ENCODE results near the gene HAX1.

DNA sequence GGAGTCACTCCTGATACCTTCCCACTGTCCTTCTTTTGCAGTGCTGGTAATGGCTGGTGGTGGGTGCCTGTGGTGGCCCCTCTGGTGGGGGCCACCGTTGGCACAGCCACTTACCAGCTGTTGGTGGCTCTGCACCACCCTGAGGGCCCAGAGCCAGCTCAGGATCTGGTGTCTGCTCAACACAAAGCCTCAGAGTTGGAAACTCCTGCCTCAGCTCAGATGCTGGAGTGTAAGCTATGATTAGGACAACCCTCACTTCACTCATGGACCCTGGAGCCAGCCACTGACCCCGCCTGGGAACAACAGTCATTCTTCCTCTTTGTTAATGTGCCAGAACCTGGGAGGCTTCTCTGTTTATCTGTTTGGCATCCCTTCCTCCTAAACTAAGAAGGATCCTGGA, 51.8 kb downstream of the HAX1 start:
- TF ChIP-seq RXRA (IDR thresholded peaks at IDR 0.05; ENCODE audit: borderline replicate concordance, low read depth) (no peak), GABPA (IDR thresholded peaks at IDR 0.05; ENCODE audit: low read depth) (no peak), NFIC (IDR thresholded peaks at IDR 0.05; ENCODE audit: borderline replicate concordance) (no peak), RAD21 (IDR thresholded peaks at IDR 0.05; ENCODE audit: low read length) (no peak), JUND (IDR thresholded peaks at IDR 0.05) (no peak), POLR2AphosphoS5 (IDR thresholded peaks at IDR 0.05; ENCODE audit: low read depth, low read length) (no peak)
- TF ChIP-seq, protein P1, sequence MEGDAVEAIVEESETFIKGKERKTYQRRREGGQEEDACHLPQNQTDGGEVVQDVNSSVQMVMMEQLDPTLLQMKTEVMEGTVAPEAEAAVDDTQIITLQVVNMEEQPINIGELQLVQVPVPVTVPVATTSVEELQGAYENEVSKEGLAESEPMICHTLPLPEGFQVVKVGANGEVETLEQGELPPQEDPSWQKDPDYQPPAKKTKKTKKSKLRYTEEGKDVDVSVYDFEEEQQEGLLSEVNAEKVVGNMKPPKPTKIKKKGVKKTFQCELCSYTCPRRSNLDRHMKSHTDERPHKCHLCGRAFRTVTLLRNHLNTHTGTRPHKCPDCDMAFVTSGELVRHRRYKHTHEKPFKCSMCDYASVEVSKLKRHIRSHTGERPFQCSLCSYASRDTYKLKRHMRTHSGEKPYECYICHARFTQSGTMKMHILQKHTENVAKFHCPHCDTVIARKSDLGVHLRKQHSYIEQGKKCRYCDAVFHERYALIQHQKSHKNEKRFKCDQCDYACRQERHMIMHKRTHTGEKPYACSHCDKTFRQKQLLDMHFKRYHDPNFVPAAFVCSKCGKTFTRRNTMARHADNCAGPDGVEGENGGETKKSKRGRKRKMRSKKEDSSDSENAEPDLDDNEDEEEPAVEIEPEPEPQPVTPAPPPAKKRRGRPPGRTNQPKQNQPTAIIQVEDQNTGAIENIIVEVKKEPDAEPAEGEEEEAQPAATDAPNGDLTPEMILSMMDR (IDR thresholded peaks at IDR 0.05) = no peak

Data from SK-N-SH (cell line).